GM12878 (cell line): ENCODE data around the gene MYO18B. TPM values are rescaled to one million over a fixed set of nuclear protein-coding genes. Genes with fewer than 3 reads are reported as not detected.

ENCODE experiments used
- ATAC-seq: fragments of 200-7000 bp; cut with Tn5 transposase; 3 replicates; pipeline ENCODE4 v1.9.1; 2020; ENCODE audit warnings: mild to moderate bottlenecking, moderate library complexity
- BruUV-seq: library from RNA; stranded (reverse); fragments of 400-500 nt; replicated peaks from 2 replicates; lab custom pipeline; 2021; lab: Mats Ljungman, UMichigan
- CTCF ChIA-PET: fragments of 300-600 bp; sonication (Branson Sonifier 250); formaldehyde crosslinking; extraction: SDS; loops from one replicate; lab custom pipeline; 2021; ENCODE audit warnings: inconsistent platforms; lab: Yijun Ruan, JAX
- POLR2A ChIA-PET: fragments of 350-600 bp; formaldehyde crosslinking; extraction: SDS; loops from one replicate; lab custom pipeline; 2021; ENCODE audit warnings: inconsistent platforms; lab: Charles Lee
- RAD21 ChIA-PET: fragments of 300-600 bp; sonication (Branson Sonifier 250); formaldehyde crosslinking; loops from one replicate; lab custom pipeline; 2023; ENCODE audit warnings: antibody characterized with exemption; ENCODE audit not compliant: unreplicated experiment; lab: Charles Lee
- SMC1A ChIA-PET: fragments of 300-600 bp; sonication (Branson Sonifier 250); formaldehyde crosslinking; loops from one replicate; lab custom pipeline; 2023; ENCODE audit not compliant: unreplicated experiment, uncharacterized antibody; lab: Charles Lee
- DNase-seq: peaks from one replicate; pipeline ENCODE4 v3.0.0-alpha.2; 2011; ENCODE audit warnings: low read depth, low spot score
- FAIRE-seq: peaks from 3 replicates; lab custom pipeline; 2011; peaks lifted over from hg19 to GRCh38; lab: Jason Lieb, UNC
- H2AFZ ChIP-seq: 2 replicates; pipeline ENCODE4 v1.6.0; 2011; ENCODE audit warnings: low read depth, low read length, control low read depth; ENCODE audit not compliant: control insufficient read depth
- H3K27ac ChIP-seq: 2 replicates; pipeline ENCODE4 v1.5.1; 2011; ENCODE audit warnings: control low read depth; ENCODE audit not compliant: control insufficient read depth, insufficient read depth
- H3K27me3 ChIP-seq, 2 experiments: replicated peaks in 1 of 2; 2 replicates each; pipeline versions ENCODE4 v1.6.0 to v1.6.1; 2011; ENCODE audit warnings: low read length in 1 of 2; ENCODE audit not compliant: control insufficient read depth in 2 of 2, insufficient read depth in 2 of 2
- H3K36me3 ChIP-seq, 2 experiments: 2 replicates each; pipeline ENCODE4 v1.5.1; 2011; ENCODE audit warnings: low read length in 1 of 2; ENCODE audit not compliant: control insufficient read depth in 2 of 2, insufficient read depth in 2 of 2
- H3K4me1 ChIP-seq: 2 replicates; pipeline ENCODE4 v1.6.1; 2011; ENCODE audit warnings: mild to moderate bottlenecking, low read length, moderate library complexity, mixed read lengths; ENCODE audit not compliant: control insufficient read depth, insufficient read depth
- H3K4me2 ChIP-seq: 2 replicates; pipeline ENCODE4 v1.6.0; 2011; ENCODE audit warnings: control low read depth; ENCODE audit not compliant: control insufficient read depth, insufficient read depth
- H3K4me3 ChIP-seq: fragments of 200-600 bp; sonication (generic); 2 replicates; pipeline ENCODE4 v1.5.1; 2016
- H3K79me2 ChIP-seq: 2 replicates; pipeline ENCODE4 v1.6.0; 2011; ENCODE audit warnings: low read length; ENCODE audit not compliant: control insufficient read depth, insufficient read depth
- H3K9ac ChIP-seq: 2 replicates; pipeline ENCODE4 v1.8.0; 2011; ENCODE audit warnings: low read length, control low read depth, mixed read lengths; ENCODE audit not compliant: control insufficient read depth, insufficient read depth
- H3K9me3 ChIP-seq: replicated peaks from 3 replicates; pipeline ENCODE4 v1.5.1; 2011; ENCODE audit warnings: mild to moderate bottlenecking, low read length; ENCODE audit not compliant: control insufficient read depth, insufficient read depth
- H4K20me1 ChIP-seq: 2 replicates; pipeline ENCODE4 v1.6.0; 2011; ENCODE audit not compliant: control insufficient read depth, insufficient read depth
- CEBPB ChIP-seq, 2 experiments: fragments of 150-350 bp in 1 of 2; IDR thresholded peaks; 2 replicates each; pipeline ENCODE4 v1.6.1; 2012 to 2014; ENCODE audit warnings: low read depth in 2 of 2, low read length in 2 of 2, borderline replicate concordance in 1 of 2, inconsistent platforms in 1 of 2
- POLR2AphosphoS5 ChIP-seq: IDR thresholded peaks from 2 replicates; pipeline ENCODE4 v1.6.1; 2011; ENCODE audit warnings: mild to moderate bottlenecking, low read length, inconsistent platforms
- REST ChIP-seq: IDR thresholded peaks from 2 replicates; pipeline ENCODE4 v1.6.1; 2012; ENCODE audit warnings: mild to moderate bottlenecking, low read depth, low read length
- SIN3A ChIP-seq: IDR thresholded peaks from 2 replicates; pipeline ENCODE4 v1.6.1; 2012; ENCODE audit warnings: low read depth, low read length, improper control_type of control experiment
- WGBS: methylation state at CpG from one replicate; pipeline ENCODE4 v1.1.6; 2016; ENCODE audit warnings: low lambda C conversion rate; ENCODE audit not compliant: insufficient replicate concordance, insufficient coverage; ENCODE audit errors: missing lambda C conversion rate; 5-methylcytosine and 5-hydroxymethylcytosine counted together
- in situ Hi-C: fragments of 300-500 bp; cut with MboI; formaldehyde crosslinking; loops from 9 replicates; pipeline ENCODE4 v1.14.3; 2018; ENCODE audit warnings: mixed read lengths
- intact Hi-C: fragments of 100-400 bp; cut with micrococcal nuclease; formaldehyde crosslinking; loops from one replicate; pipeline ENCODE4 v1.14.2; 2022; ENCODE audit not compliant: unreplicated experiment
- polyA plus RNA-seq, 11 experiments: library from polyadenylated mRNA; depleted of rRNA in 4 of 11; unstranded in 6 of 11; stranded (reverse) in 5 of 11; fragments of >200 nt; fragmentation: Nextera tagmentation in 4 of 11; fragmentation: Illumina TruSeq in 1 of 11; extraction: Ambion mirVana in 4 of 11; extraction: Trizol in 1 of 11; gene quantifications; 1 replicate in 1 of 11; 2 replicates in 10 of 11; pipeline versions ENCODE4 v1.2.1 to v1.2.3, GENCODE V29; 2011 to 2016; ENCODE audit warnings: inconsistent platforms in 2 of 11, missing spikeins in 2 of 11, low read depth in 1 of 11
- total RNA-seq, 4 experiments: library from RNA; depleted of rRNA in 3 of 4; stranded (reverse); fragments of >200 nt in 3 of 4; fragmentation: Illumina TruSeq in 1 of 4; extraction: Trizol in 1 of 4; gene quantifications; 2 replicates each; pipeline versions ENCODE4 v1.2.1 to v1.2.3, GENCODE V29; 2013 to 2021
- TF ChIP-seq, protein P1 (sequence below): fragments of 450-650 bp; IDR thresholded peaks from 2 replicates; pipeline ENCODE4 v1.6.1; 2018; ENCODE audit warnings: borderline replicate concordance, mild to moderate bottlenecking; ENCODE audit not compliant: partially characterized antibody

Gene MYO18B
- total and polyA plus RNA-seq, 10 of the 15 experiments (the other 5 are each of a cell fraction or from before 2014, with no cell fraction given): 0.05 to 2.1 (median 0.51) TPM; not detected in 1

- H3K4me1 ChIP-seq: no peaks in the 10 kb centered on the region
- H3K9ac ChIP-seq: no peak overlapping the region
- ATAC-seq (no peak), FAIRE-seq (no peak), DNase-seq (no peak)
- H3K79me2 ChIP-seq: no peaks in the 10 kb centered on the region
- no peak overlapping the region for H3K27ac ChIP-seq
- no peak overlapping the region for H2AFZ ChIP-seq
- H3K4me2 ChIP-seq: no peak overlapping the region
- ChIA-PET CTCF (interaction anchor here (0.6 to 1.2 kb wide), 2 partner anchors 8 to 13 kb away, joined by 3 read pairs; no protein-coding TSS in a partner anchor), RAD21 (no interaction called here), SMC1A (no interaction called here), POLR2A (no interaction called here)
- TF ChIP-seq POLR2AphosphoS5 (no peak), SIN3A (no peak), REST (no peak), CEBPB (IDR thresholded peaks at IDR 0.05; ENCODE audit: borderline replicate concordance in 1 of 2, low read depth in 2 of 2, low read length in 2 of 2) (no peak)
- TF ChIP-seq, protein P1, sequence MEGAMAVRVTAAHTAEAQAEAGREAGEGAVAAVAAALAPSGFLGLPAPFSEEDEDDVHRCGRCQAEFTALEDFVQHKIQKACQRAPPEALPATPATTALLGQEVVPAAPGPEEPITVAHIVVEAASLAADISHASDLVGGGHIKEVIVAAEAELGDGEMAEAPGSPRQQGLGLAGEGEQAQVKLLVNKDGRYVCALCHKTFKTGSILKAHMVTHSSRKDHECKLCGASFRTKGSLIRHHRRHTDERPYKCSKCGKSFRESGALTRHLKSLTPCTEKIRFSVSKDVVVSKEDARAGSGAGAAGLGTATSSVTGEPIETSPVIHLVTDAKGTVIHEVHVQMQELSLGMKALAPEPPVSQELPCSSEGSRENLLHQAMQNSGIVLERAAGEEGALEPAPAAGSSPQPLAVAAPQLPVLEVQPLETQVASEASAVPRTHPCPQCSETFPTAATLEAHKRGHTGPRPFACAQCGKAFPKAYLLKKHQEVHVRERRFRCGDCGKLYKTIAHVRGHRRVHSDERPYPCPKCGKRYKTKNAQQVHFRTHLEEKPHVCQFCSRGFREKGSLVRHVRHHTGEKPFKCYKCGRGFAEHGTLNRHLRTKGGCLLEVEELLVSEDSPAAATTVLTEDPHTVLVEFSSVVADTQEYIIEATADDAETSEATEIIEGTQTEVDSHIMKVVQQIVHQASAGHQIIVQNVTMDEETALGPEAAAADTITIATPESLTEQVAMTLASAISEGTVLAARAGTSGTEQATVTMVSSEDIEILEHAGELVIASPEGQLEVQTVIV: no peak
- H3K4me3 ChIP-seq: no peak overlapping the region
- intact Hi-C loops (no loop called here), in situ Hi-C loops (no loop called here)
- WGBS: 78% methylated on average over 3 of the region's 3 CpGs
- no peaks in the 10 kb centered on the region for H3K36me3 ChIP-seq
- no peaks in the 10 kb centered on the region for H4K20me1 ChIP-seq
- BruUV-seq: no TSS peak
- no peaks in the 10 kb centered on the region; a peak in 2 of 4 replicates for H3K27me3 ChIP-seq
- no peaks in the 10 kb centered on the region; the same call in 2 of the 3 replicates for H3K9me3 ChIP-seq
Measured at GRCh38 chr22:25900390-25900789, 158.4 kb downstream of the MYO18B start.
